Germinal center (tissue), 1 donor: Measurements from ENCODE around the gene SYPL1.

Source experiments
- DNase-seq: peaks from one replicate; pipeline ENCODE4 v3.0.0; 2012; ENCODE audit warnings: mixed read lengths, low spot score

SYPL1 gene

DNA sequence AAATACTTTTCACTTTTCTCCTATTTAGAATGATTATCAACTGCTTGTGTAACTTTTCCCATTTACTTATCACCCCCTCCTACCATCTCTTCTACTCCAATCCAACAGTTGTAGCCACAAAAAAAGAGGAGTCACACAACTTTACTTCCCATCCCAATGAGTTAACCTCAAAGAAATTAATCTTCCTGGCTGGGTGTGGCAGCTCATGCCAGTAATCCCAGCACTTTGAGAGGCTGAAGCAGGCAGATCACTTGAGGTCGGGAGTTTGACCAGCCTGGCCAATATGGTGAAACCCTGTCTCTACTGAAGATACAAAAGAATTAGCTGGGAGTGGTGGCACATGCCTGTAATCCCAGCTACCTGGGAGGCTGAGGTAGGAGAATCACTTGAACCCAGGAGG, 19.9 kb downstream of the SYPL1 start:
- DNase-seq: no peak

DNA sequence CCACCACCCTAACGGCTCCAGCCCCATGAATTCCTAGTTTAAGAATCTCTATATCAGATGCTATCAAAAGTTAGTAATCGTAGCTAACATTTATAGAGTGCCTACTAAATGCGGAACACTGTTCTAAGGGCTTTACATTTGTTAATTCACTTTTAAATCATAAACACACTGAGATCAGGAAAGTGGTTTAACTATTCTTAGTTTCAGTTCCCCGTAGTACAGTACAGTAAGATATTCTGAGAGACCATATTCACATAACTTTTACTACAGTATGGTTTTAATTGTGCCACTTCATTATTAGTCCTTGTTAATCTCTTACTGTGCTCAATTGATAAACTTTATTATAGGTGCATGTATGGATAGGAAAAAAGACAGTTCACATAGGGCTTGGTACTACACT, 22.5 kb downstream of the SYPL1 start:
- DNase-seq: no peak

- DNase-seq: no peak
Observed at GRCh38 chr7:106088014-106088413, 24.1 kb downstream of the SYPL1 start.

DNA sequence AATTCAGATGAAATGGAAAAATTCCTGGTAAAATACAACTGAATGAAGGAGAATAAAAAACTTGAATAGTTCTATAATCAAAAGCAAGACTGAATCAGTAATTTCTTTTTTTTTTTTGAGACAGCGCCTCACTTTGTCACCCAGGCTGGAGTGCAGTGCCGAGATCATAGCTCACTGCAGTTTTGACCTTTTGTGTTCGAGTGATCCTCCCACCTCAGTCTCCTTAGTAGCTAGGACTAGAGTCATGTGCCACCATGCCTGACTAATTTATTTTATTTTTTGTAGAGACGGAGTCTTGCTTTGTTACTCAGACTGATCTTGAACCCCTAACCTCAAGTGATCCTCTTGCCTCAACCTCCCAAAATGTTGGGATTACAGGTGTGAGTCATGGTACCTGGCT, 26.1 kb downstream of the SYPL1 start:
- DNase-seq: no peak

DNA sequence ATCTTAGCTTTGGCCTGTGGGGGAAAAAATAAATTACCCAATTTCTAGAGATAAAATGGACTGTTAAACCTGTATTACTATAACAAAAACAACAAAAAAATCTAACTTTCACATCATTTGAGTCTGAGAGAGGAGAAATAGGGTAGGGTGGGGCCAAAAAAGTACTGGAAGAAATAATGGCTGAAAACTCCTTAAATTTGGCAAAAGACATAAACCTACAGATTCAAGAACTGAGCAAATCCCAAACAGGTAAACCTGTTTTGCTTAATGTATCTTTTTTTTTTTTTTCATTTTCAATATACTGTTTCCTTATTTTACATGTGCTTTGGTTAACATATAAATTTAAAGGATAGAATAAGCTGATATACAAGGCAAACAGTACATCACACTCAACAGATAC, 27.1 kb downstream of the SYPL1 start:
- DNase-seq: no peak

- no peak for DNase-seq
Observed at GRCh38 chr7:106083717-106084116, 28.4 kb downstream of the SYPL1 start.

DNA sequence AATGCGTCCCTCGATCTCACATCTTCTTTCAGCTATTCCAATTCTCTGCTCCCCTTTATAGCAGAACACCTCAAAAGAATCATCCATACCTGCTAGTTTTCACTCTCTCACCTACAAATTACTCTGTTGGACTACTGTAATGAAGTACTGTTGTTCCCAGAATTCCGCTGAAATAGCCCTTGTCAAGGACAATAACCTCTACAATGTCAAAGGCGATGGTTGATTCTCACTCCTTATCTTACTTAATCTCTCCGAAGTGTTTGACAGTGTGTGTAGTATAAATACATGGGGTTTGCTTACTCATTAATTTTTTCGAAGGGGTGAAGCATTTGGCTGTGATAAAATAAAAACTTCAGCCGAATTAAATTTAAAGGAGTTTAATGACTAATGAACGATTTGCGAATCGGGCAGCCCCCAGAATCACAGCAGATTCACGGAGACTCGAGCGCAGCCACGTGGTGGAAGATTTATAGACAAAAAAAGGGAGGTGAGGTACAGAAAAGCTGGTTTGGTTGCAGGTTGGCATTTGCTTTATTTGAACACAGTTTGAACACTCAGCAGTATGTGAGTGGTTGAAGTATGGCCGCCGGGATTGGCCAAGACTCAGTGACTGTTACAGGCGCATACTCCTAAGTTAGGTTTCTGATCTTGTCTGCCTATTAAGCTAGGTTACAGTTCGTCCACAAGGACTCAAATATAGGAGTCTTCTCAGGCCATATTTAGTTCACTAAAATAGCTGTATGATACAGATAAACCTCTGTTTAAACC, 29.8 kb downstream of the SYPL1 start:
- no peak for DNase-seq

DNA sequence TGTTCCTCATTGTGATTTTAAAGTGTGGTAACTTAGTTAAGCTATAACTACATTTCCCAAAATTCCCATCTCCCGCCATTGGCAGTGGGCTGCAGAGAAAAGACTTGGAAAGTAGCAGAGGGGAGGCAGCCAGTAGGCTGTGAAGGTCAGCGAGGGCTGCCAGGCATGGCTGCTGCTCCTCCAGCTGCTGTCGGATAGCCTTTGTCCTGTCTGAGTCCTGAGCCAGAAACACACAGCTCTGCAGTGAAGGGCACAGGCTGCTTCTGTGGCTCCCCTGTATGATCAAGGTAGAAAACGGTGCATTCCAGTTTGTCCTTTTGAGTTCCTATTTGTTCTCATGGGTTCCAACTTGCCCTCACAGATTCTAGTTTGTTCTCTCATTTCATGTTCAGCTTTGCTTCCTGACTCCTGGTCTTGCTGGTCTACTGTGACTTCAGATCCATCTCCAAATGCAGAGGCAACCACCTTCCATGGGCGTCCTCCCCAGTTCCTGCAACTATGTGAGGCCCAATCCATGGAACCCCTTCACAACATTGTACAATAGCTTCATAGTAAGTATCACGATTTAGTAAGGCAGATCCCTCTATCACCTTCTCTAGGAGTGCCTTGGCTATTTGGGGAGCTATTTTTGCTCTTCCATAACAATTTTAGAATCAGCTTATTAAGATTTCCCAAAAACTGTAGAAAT, 31.7 kb downstream of the SYPL1 start:
- no peak for DNase-seq

DNA sequence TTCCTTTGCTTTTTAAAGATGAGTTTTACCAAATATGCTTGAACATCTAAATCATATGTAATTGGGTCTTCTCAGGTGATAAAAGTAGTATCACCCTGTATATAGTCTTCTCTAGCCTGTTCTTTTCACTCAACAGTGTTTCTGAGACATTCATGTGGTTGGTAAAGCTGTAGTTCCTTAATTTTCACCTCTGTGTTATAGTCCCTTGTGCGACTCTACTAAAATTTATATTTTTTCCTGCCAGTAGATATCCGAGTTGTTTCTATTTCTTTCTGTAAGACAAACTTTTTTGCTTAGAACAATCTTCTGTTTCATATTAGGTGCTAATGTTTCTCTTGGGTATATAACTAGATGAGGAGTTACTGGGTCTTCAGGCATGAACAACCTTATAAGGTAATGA, 35.6 kb downstream of the SYPL1 start:
- no peak for DNase-seq

GRCh38 chr7:106075937-106076336, 36.2 kb downstream of the SYPL1 start:
- no peak for DNase-seq

DNA sequence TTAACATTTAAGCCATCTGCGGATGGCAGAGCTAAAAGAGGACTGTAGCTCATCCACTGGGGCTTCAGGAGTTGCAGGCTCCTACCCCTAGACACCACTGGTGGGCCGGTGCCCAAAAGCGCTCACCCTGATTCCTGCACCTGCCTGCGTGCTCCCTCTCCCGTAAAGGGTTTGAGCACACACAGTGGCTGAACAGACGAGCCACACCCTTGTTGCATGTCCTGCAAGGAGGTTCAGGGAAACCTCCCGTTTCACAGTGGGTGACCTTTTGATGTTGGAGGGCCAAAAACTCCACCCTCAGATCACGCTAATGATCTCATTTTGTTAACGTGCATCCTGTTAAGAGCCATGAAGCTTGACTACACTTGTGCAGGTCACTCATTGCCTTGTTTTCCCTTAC, 37.9 kb downstream of the SYPL1 start:
- no peak for DNase-seq

DNA sequence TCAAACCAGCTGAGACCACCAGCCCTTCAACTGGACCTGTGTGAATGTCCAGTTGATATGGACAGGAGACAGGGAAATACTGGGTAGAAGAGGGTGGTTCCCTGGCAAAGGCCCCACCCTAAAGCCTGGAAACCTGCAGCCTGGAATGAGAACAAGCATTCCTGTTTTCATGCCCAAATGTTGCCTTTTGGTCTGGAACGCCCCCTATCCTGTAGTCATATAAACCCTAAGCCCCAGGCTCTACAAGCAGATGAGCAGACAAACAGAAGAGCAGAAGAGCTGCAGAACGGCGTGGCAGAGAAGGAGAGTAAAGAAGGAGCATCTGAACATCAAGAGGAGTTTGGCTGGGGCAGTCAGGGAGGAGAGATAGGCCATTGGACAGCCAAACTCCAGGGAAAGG, 38.4 kb downstream of the SYPL1 start:
- DNase-seq: no peak

- DNase-seq: no peak
Observed at GRCh38 chr7:106072715-106073091, 39.4 kb downstream of the SYPL1 start.

DNA sequence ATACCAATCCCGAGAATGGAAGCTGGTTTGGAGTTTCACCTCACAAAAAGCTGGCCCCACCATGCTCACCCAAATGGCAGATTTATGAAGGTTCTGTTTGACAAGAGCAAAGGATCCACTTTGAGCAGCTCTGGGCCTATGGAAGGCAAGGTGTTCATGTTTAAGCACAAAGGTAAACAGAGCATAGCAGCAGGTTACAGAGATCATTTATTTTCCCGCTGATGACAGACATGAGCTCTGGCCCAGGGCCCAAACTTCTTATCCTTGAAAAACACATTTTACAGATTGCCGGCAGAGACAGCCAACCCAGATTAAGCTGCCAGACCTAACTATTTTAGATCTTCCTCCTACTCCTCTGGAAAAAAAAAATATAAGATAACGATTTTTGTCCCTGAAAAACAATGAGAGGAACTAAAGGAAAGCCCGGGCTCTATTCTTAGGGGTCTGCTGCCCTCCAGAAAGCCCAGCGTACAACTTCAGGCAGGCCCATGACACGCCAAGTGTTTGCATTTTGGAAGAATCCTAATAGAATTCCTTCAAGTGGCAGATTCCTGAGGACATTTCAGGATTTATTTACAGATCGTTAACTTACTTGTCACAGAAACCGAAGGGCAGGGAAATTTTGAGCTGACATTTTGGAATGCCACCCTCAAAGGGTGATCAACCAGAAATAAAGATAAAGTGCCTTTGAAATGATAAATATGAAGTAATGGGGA, 40.0 kb downstream of the SYPL1 start:
- DNase-seq: no peak

- peak; percentile 84 for DNase-seq
Observed at GRCh38 chr7:106071356-106071998, 40.6 kb downstream of the SYPL1 start.

- no peak for DNase-seq
Observed at GRCh38 chr7:106070567-106071254, 41.4 kb downstream of the SYPL1 start.

GRCh38 chr7:106070201-106070551, 41.9 kb downstream of the SYPL1 start:
- DNase-seq: no peak

DNA sequence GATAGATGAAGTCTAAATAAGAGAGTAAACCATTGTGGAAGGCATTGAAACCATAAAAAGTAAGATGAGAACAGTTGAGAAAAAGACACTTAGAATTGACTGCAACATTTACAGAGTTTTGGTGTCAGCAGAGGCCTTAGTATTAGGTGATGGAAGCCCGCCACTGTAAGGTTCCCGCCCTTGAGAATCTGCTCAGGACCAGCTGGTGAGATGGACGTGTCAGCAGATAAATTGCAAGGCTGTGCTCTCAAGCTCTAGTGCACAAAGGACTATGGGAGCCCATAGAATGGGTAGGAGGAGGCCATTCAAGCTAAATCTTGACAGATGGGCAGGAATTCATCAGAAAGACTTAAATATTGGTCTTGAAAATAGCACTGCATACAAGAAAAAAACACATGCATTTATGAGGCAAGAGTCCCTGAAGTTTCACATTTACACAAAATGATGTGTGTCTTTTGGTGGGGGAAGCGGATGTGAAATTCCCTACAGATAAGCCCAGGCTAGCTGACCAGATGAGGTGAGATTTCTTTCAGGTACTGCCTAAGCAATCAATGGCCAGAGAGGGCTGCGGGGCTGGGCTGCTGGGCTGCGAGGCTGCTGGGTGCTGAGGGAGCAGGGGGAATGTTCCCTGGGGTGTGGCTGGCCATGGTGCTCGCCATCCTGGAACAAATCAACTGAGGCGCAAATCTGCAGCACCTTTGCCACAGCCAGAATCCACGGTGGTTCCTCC, 42.5 kb downstream of the SYPL1 start:
- DNase-seq: no peak

- DNase-seq: no peak
Observed at GRCh38 chr7:106068986-106069385, 43.1 kb downstream of the SYPL1 start.

DNA sequence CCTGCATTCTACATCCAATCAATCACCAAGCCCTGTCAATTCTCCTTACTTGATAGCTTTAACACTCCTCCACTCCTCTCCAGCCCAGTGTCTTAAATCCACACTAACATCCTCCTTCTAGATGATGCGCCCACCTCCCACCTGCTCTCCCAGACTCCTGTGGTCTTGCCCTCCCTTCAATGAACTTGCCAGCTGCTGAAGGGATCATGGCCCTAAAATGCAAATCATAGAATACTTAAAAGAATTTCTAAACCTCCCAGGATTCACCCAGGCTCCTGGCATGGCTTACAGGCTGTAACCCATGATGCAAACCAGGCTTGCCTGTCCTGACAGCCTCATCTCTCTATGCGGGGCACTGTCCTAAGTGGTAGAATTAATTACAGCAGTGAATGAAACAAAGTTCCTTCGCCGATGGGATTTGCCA, 43.6 kb downstream of the SYPL1 start:
- no peak for DNase-seq

DNA sequence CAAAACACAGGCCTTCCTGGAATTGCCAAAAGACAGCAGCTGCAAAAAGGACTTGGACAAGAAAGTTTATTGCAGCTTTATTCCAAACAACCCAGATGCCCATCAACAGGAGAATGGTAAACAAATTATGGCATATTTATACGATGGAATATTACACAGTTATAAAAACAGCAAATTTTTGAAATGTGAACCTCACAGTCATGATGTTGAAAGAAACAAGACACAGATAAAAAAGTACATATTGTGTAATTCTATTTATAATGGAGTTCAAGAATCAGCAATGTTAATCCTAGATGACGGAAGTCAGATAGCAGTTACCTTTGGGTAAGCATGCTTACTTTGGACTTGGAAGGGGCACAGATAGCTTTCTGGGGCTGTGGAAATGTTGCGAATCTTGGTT, 44.4 kb downstream of the SYPL1 start:
- no peak for DNase-seq
